ENCODE data around the gene PHACTR3. TPM values are rescaled to one million over a fixed set of nuclear protein-coding genes. Genes with fewer than 3 reads are reported as not detected.

PHACTR3 gene
- total and polyA plus RNA-seq, 2 of the 8 experiments (the other 6 are each of a cell fraction or from before 2014, with no cell fraction given): 0.05 to 0.13 TPM

- DNase-seq (ENCODE audit: low read depth in 1 of 2, low spot score in 2 of 2) (no peak), FAIRE-seq (no peak)
- Histone ChIP-seq H3K27ac (ENCODE audit: low read depth, low read length) (no peak overlapping the region), H4K91ac (replicated peaks; ENCODE audit: insufficient read length, low read length) (no peak overlapping the region), H2BK12ac (ENCODE audit: low read depth, low read length) (no peak overlapping the region), H4K8ac (ENCODE audit: extremely low read depth, insufficient read depth, low read length) (no peak overlapping the region), H3K4me2 (ENCODE audit: insufficient read depth in 1 of 2, low read depth in 2 of 2, low read length in 2 of 2) (no peak overlapping the region), H2BK5ac (ENCODE audit: low read depth, low read length) (no peak overlapping the region), H3K9ac (replicated peaks in 1 of 4; ENCODE audit: extremely low read depth in 1 of 4, low read depth in 3 of 4, low read length in 3 of 4) (no peak overlapping the region), H3K27me3 (replicated peaks in 1 of 4; ENCODE audit: control insufficient read depth in 3 of 4, extremely low read depth in 1 of 4, insufficient read depth in 3 of 4, low read length in 3 of 4) (no peaks in the 10 kb centered on the region; a peak in 1 of 7 replicates), H3K14ac (ENCODE audit: insufficient read length) (no peak overlapping the region), H3K9me3 (ENCODE audit: insufficient read depth in 2 of 2, low read depth in 1 of 2, low read length in 1 of 2) (peaks cover 80 to 99% of the 10 kb centered on the region in 2 experiments), H3K36me3 (ENCODE audit: control insufficient read depth in 2 of 4, insufficient read depth in 4 of 4, low read length in 3 of 4) (no peaks in the 10 kb centered on the region), H3K4me3 (ENCODE audit: extremely low read depth in 1 of 4, insufficient read depth in 2 of 4, low read depth in 3 of 4, low read length in 4 of 4) (no peak overlapping the region), H3K23ac (ENCODE audit: insufficient read length) (no peak overlapping the region), H2AFZ (ENCODE audit: low read length) (no peak overlapping the region), H3K79me2 (ENCODE audit: control insufficient read depth in 1 of 2, insufficient read depth in 2 of 2, low read length in 2 of 2) (no peaks in the 10 kb centered on the region), H2BK120ac (replicated peaks; ENCODE audit: low read depth, low read length) (no peak overlapping the region), H4K20me1 (replicated peaks in 1 of 2; ENCODE audit: control insufficient read depth in 1 of 2, insufficient read depth in 2 of 2, low read length in 2 of 2) (no peaks in the 10 kb centered on the region), H4K5ac (ENCODE audit: insufficient read length, low read depth, low read length) (no peak overlapping the region), H3K79me1 (ENCODE audit: low read depth, low read length) (no peaks in the 10 kb centered on the region), H3K4me1 (replicated peaks in 1 of 4; ENCODE audit: control insufficient read depth in 3 of 4, insufficient read depth in 4 of 4, low read length in 3 of 4) (no peaks in the 10 kb centered on the region), H2AK5ac (ENCODE audit: low read depth, low read length) (no peak overlapping the region), H3K4ac (replicated peaks; ENCODE audit: insufficient read length, low read depth, low read length) (no peak overlapping the region), H3K23me2 (ENCODE audit: low read depth, low read length) (no peaks in the 10 kb centered on the region), H2BK20ac (ENCODE audit: low read length) (no peak overlapping the region), H3K56ac (replicated peaks; ENCODE audit: insufficient read length, low read depth, low read length) (no peak overlapping the region), H3K18ac (ENCODE audit: extremely low read depth, low read length) (no peak overlapping the region), H2BK15ac (ENCODE audit: low read length) (no peak overlapping the region)
- POLR2A ChIA-PET (ENCODE audit: partially characterized antibody): no interaction called here
- 90% methylated on average over 8 of the region's 8 CpGs; no CpG with 5 or more reads in 1 of the 2 experiments for WGBS, 2 experiments (ENCODE audit: extremely low coverage in 1 of 2, insufficient coverage in 1 of 2, insufficient read length in 1 of 2, insufficient replicate concordance in 2 of 2, low coverage in 1 of 2, low lambda C conversion rate in 2 of 2, missing lambda C conversion rate in 1 of 2)
- CTCF ChIA-PET (ENCODE audit: partially characterized antibody): no interaction called here
- TF ChIP-seq, protein P1, sequence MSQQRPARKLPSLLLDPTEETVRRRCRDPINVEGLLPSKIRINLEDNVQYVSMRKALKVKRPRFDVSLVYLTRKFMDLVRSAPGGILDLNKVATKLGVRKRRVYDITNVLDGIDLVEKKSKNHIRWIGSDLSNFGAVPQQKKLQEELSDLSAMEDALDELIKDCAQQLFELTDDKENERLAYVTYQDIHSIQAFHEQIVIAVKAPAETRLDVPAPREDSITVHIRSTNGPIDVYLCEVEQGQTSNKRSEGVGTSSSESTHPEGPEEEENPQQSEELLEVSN (IDR thresholded peaks at IDR 0.05): no peak
- TF ChIP-seq ATF3 (IDR thresholded peaks at IDR 0.05; ENCODE audit: insufficient read depth, low read depth, low read length): no peak
These were observed 141.4 kb downstream of the PHACTR3 start for GRCh38 chr20:59745716-59746115.
